H1 (cell line): ENCODE results near the gene XRCC6. TPM values are rescaled to one million over a fixed set of nuclear protein-coding genes. Genes with fewer than 3 reads are reported as not detected.

Experiments
- CTCF ChIA-PET: fragments of 300-600 bp; sonication (Branson Sonifier 250); formaldehyde crosslinking; loops from one replicate; lab custom pipeline; 2021; ENCODE audit not compliant: partially characterized antibody; lab: Charles Lee
- POLR2A ChIA-PET: fragments of 300-600 bp; sonication (Branson Sonifier 250); formaldehyde crosslinking; loops from one replicate; lab custom pipeline; 2021; ENCODE audit warnings: inconsistent platforms; ENCODE audit not compliant: partially characterized antibody; lab: Charles Lee
- DNase-seq, 2 experiments: peaks; one replicate each; pipeline versions ENCODE4 v3.0.0 to v3.0.0-alpha.2; 2010 to 2022; ENCODE audit warnings: low spot score in 2 of 2, low read depth in 1 of 2, mixed read lengths in 1 of 2
- FAIRE-seq: peaks from 2 replicates; lab custom pipeline; 2011; peaks lifted over from hg19 to GRCh38; lab: Jason Lieb, UNC
- H2AFZ ChIP-seq: 2 replicates; pipeline ENCODE4 v1.8.1; 2012; ENCODE audit warnings: low read length, inconsistent platforms
- H2AK5ac ChIP-seq: 2 replicates; pipeline ENCODE4 v1.6.1; 2013; ENCODE audit warnings: low read depth, low read length
- H2BK120ac ChIP-seq: replicated peaks from 2 replicates; pipeline ENCODE3; 2013; ENCODE audit warnings: low read depth, low read length, inconsistent platforms
- H2BK12ac ChIP-seq: 2 replicates; pipeline ENCODE4 v1.6.1; 2013; ENCODE audit warnings: low read depth, low read length
- H2BK15ac ChIP-seq: 2 replicates; pipeline ENCODE4 v1.6.1; 2013; ENCODE audit warnings: low read length
- H2BK20ac ChIP-seq: 2 replicates; pipeline ENCODE4 v1.6.1; 2013; ENCODE audit warnings: low read length
- H2BK5ac ChIP-seq: 2 replicates; pipeline ENCODE4 v1.6.1; 2013; ENCODE audit warnings: low read depth, low read length
- H3K14ac ChIP-seq: 2 replicates; pipeline ENCODE4 v1.6.1; 2013; ENCODE audit warnings: inconsistent platforms; ENCODE audit not compliant: insufficient read length
- H3K18ac ChIP-seq: 2 replicates; pipeline ENCODE4 v1.6.1; 2013; ENCODE audit warnings: low read length; ENCODE audit errors: extremely low read depth
- H3K23ac ChIP-seq: 2 replicates; pipeline ENCODE4 v1.6.1; 2013; ENCODE audit warnings: inconsistent platforms; ENCODE audit not compliant: insufficient read length
- H3K23me2 ChIP-seq: 2 replicates; pipeline ENCODE4 v1.6.1; 2013; ENCODE audit warnings: low read depth, low read length
- H3K27ac ChIP-seq: 2 replicates; pipeline ENCODE4 v1.6.1; 2011; ENCODE audit warnings: low read depth, low read length, inconsistent platforms
- H3K27me3 ChIP-seq, 4 experiments: replicated peaks in 1 of 4; 1 replicate in 1 of 4; 2 replicates in 3 of 4; pipeline versions ENCODE4 v1.6.1 to v1.8.1; 2011 to 2013; ENCODE audit warnings: low read length in 3 of 4, mild to moderate bottlenecking in 3 of 4, inconsistent platforms in 2 of 4, mixed read lengths in 2 of 4, moderate library complexity in 1 of 4; ENCODE audit not compliant: control insufficient read depth in 3 of 4, insufficient read depth in 3 of 4; ENCODE audit errors: extremely low read depth in 1 of 4
- H3K36me3 ChIP-seq, 4 experiments: 2 replicates each; pipeline versions ENCODE4 v1.6.1 to v1.8.1; 2011 to 2013; ENCODE audit warnings: mild to moderate bottlenecking in 4 of 4, low read length in 3 of 4, moderate library complexity in 2 of 4, control low read depth in 1 of 4, inconsistent platforms in 1 of 4; ENCODE audit not compliant: insufficient read depth in 4 of 4, control insufficient read depth in 2 of 4
- H3K4ac ChIP-seq: replicated peaks from 2 replicates; pipeline ENCODE3; 2013; ENCODE audit warnings: low read length, low read depth, mixed read lengths, inconsistent platforms; ENCODE audit not compliant: insufficient read length
- H3K4me1 ChIP-seq, 4 experiments: replicated peaks in 1 of 4; 1 replicate in 1 of 4; 2 replicates in 3 of 4; pipeline versions ENCODE4 v1.6.1 to v1.8.1; 2011 to 2013; ENCODE audit warnings: low read length in 3 of 4, inconsistent platforms in 2 of 4, mixed read lengths in 1 of 4; ENCODE audit not compliant: insufficient read depth in 4 of 4, control insufficient read depth in 3 of 4
- H3K4me2 ChIP-seq, 2 experiments: 2 replicates each; pipeline versions ENCODE4 v1.6.1 to v1.8.1; 2011 to 2013; ENCODE audit warnings: low read depth in 2 of 2, low read length in 2 of 2, control low read depth in 1 of 2, inconsistent platforms in 1 of 2, mild to moderate bottlenecking in 1 of 2; ENCODE audit not compliant: insufficient read depth in 1 of 2
- H3K4me3 ChIP-seq, 4 experiments: fragments of 200-600, 300-600 bp in 1 of 4; sonication (generic), shearing (Covaris generic), sonication (Bioruptor Twin) in 1 of 4; 2 replicates each; pipeline versions ENCODE4 v1.5.1 to v1.8.1; 2011 to 2016; ENCODE audit warnings: low read length in 4 of 4, low read depth in 3 of 4, control low read depth in 2 of 4, inconsistent platforms in 2 of 4, mild to moderate bottlenecking in 2 of 4, mixed read lengths in 1 of 4, moderate library complexity in 1 of 4; ENCODE audit not compliant: insufficient read depth in 2 of 4; ENCODE audit errors: extremely low read depth in 1 of 4
- H3K56ac ChIP-seq: replicated peaks from 2 replicates; pipeline ENCODE3; 2013; ENCODE audit warnings: low read depth, mild to moderate bottlenecking, mixed read lengths, low read length, inconsistent platforms; ENCODE audit not compliant: insufficient read length
- H3K79me1 ChIP-seq: 2 replicates; pipeline ENCODE4 v1.6.1; 2013; ENCODE audit warnings: low read depth, low read length, control low read depth
- H3K79me2 ChIP-seq, 2 experiments: 2 replicates each; pipeline versions ENCODE4 v1.6.1 to v1.8.1; 2012 to 2013; ENCODE audit warnings: low read length in 2 of 2, mild to moderate bottlenecking in 2 of 2, inconsistent platforms in 1 of 2; ENCODE audit not compliant: insufficient read depth in 2 of 2, control insufficient read depth in 1 of 2
- H3K9ac ChIP-seq, 4 experiments: replicated peaks in 1 of 4; 1 replicate in 1 of 4; 2 replicates in 3 of 4; pipeline versions ENCODE4 v1.6.1 to v1.8.1; 2011 to 2013; ENCODE audit warnings: low read depth in 3 of 4, low read length in 3 of 4, control low read depth in 2 of 4, mild to moderate bottlenecking in 2 of 4, moderate library complexity in 2 of 4, inconsistent platforms in 1 of 4; ENCODE audit errors: extremely low read depth in 1 of 4
- H3K9me3 ChIP-seq, 2 experiments: 2 replicates each; pipeline versions ENCODE4 v1.6.1 to v1.8.1; 2012 to 2013; ENCODE audit warnings: mild to moderate bottlenecking in 2 of 2, moderate library complexity in 2 of 2, control low read depth in 1 of 2, inconsistent platforms in 1 of 2, low read depth in 1 of 2, low read length in 1 of 2, mixed read lengths in 1 of 2; ENCODE audit not compliant: insufficient read depth in 2 of 2
- H4K20me1 ChIP-seq, 2 experiments: replicated peaks in 1 of 2; 2 replicates each; pipeline versions ENCODE3 to v1.8.1; 2011 to 2013; ENCODE audit warnings: inconsistent platforms in 2 of 2, low read length in 2 of 2, mild to moderate bottlenecking in 1 of 2; ENCODE audit not compliant: insufficient read depth in 2 of 2, control insufficient read depth in 1 of 2
- H4K5ac ChIP-seq: 2 replicates; pipeline ENCODE4 v1.6.1; 2013; ENCODE audit warnings: low read length, low read depth, mixed read lengths, inconsistent platforms; ENCODE audit not compliant: insufficient read length
- H4K8ac ChIP-seq: 2 replicates; pipeline ENCODE4 v1.8.0; 2013; ENCODE audit warnings: mild to moderate bottlenecking, moderate library complexity, low read length, inconsistent platforms; ENCODE audit not compliant: insufficient read depth; ENCODE audit errors: extremely low read depth
- H4K91ac ChIP-seq: replicated peaks from 2 replicates; pipeline ENCODE3; 2013; ENCODE audit warnings: low read length, mixed read lengths, inconsistent platforms; ENCODE audit not compliant: insufficient read length
- CBX8 ChIP-seq: fragments of 300-800, 300-1000 bp; sonication (generic); IDR thresholded peaks from 2 replicates; pipeline ENCODE4 v1.7.1; 2016; ENCODE audit warnings: low read depth, low read length, borderline replicate concordance
- GTF2F1 ChIP-seq: IDR thresholded peaks from 2 replicates; pipeline ENCODE4 v1.6.1; 2012; ENCODE audit warnings: low read depth, low read length, improper control_type of control experiment, borderline replicate concordance
- POLR2A ChIP-seq, 2 experiments: IDR thresholded peaks; 1 replicate in 1 of 2; 2 replicates in 1 of 2; pipeline ENCODE4 v1.6.1; 2011; ENCODE audit warnings: low read depth in 2 of 2, low read length in 2 of 2, mild to moderate bottlenecking in 2 of 2; ENCODE audit errors: control extremely low read depth in 1 of 2
- RFX5 ChIP-seq: IDR thresholded peaks from 2 replicates; pipeline ENCODE4 v1.6.1; 2011; ENCODE audit warnings: low read depth, low read length, improper control_type of control experiment, borderline replicate concordance
- SIX5 ChIP-seq: IDR thresholded peaks from 2 replicates; pipeline ENCODE4 v1.6.1; 2011; ENCODE audit warnings: mild to moderate bottlenecking, low read depth, low read length
- WGBS, 2 experiments: shearing (Covaris generic) in 1 of 2; methylation state at CpG; one replicate each; pipeline versions ENCODE4 v1.1.6 to v1.1.7; 2013 to 2015; ENCODE audit warnings: low lambda C conversion rate in 2 of 2, mixed read lengths in 2 of 2, inconsistent platforms in 1 of 2, low coverage in 1 of 2, missing lambda C conversion rate in 1 of 2; ENCODE audit not compliant: insufficient replicate concordance in 2 of 2, insufficient coverage in 1 of 2, insufficient read length in 1 of 2; ENCODE audit errors: extremely low coverage in 1 of 2, missing lambda C conversion rate in 1 of 2; 5-methylcytosine and 5-hydroxymethylcytosine counted together
- polyA plus RNA-seq, 7 experiments: library from polyadenylated mRNA; depleted of rRNA in 3 of 7; stranded (reverse) in 5 of 7; unstranded in 2 of 7; fragments of >200 nt in 5 of 7; fragments of 200-250 nt in 2 of 7; gene quantifications; 1 replicate in 5 of 7; 2 replicates in 1 of 7; 4 replicates in 1 of 7; pipeline versions ENCODE4 v1.2.1 to v1.2.3, GENCODE V29; 2011 to 2013; ENCODE audit warnings: missing spikeins in 2 of 7, mixed read lengths in 2 of 7
- total RNA-seq: library from RNA; stranded (reverse); fragmentation: NEBNext Ultra II Directional; extraction: Animal tissue kit (Norgen Biotek cat#: 25700); gene quantifications from 2 replicates; pipeline ENCODE4 v1.2.1, GENCODE V29; 2021
- TF ChIP-seq, protein P1 (sequence below): IDR thresholded peaks from 2 replicates; pipeline ENCODE4 v1.6.1; 2012; ENCODE audit warnings: low read length, inconsistent platforms

XRCC6 gene
- total and polyA plus RNA-seq, 2 of the 8 experiments (the other 6 are each of a cell fraction or from before 2014, with no cell fraction given), result 150 to 490 TPM

DNA sequence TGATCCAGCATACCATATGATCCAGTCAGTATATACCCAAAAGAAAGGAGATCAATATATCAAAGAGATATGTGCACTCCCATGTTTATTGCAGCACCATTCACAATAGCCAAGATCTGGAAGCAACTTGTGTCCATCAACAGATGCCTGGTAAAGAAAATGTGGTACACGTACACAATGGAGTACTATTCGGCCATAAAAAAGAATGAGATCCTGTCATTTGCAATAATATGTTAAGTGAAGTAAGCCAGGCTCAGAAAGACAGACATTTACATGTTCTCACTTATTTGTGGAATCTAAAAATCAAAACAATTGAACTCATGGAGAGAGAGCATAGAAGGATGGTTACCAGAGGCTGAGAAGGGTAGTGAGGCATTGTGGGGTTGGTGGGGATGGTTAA is 40.6 kb downstream of the XRCC6 start:
- FAIRE-seq (no peak), DNase-seq (no peak)
- Histone ChIP-seq H2BK20ac (no peak overlapping the region), H3K36me3 (peaks cover 39 to 84% (median 56%) of the 10 kb centered on the region in 4 experiments), H4K8ac (no peak overlapping the region), H2AFZ (no peak overlapping the region), H3K23ac (no peak overlapping the region), H3K79me2 (no peaks in the 10 kb centered on the region), H4K5ac (no peak overlapping the region), H3K4me1 (no peaks in the 10 kb centered on the region), H3K9me3 (no peaks in the 10 kb centered on the region), H2BK15ac (no peak overlapping the region), H3K14ac (no peak overlapping the region), H3K4me2 (no peak overlapping the region), H2BK5ac (no peak overlapping the region), H3K56ac (no peak overlapping the region), H3K27me3 (no peaks in the 10 kb centered on the region), H3K18ac (no peak overlapping the region), H3K9ac (no peak overlapping the region), H3K4ac (no peak overlapping the region), H2AK5ac (no peak overlapping the region), H4K91ac (no peak overlapping the region), H4K20me1 (peaks cover 2 to 3% of the 10 kb centered on the region in 2 experiments), H3K4me3 (no peak overlapping the region), H3K79me1 (no peaks in the 10 kb centered on the region; the same call in 1 of the 2 replicates), H3K23me2 (no peaks in the 10 kb centered on the region), H2BK120ac (no peak overlapping the region), H2BK12ac (no peak overlapping the region), H3K27ac (no peak overlapping the region)
- WGBS, 2 experiments, result 84% methylated on average over 2 of the region's 2 CpGs; no CpG with 5 or more reads in 1 of the 2 experiments
- POLR2A ChIA-PET, result interaction anchor here (0.6 to 16.5 kb wide), 3 partner anchors 20 to 396 kb away, joined by 3 to 129 read pairs (median 4); no protein-coding TSS in a partner anchor
- CTCF ChIA-PET, result no interaction called here
- no peak for TF ChIP-seq GTF2F1
- TF ChIP-seq POLR2A (IDR thresholded peaks at IDR 0.05; ENCODE audit: control extremely low read depth in 1 of 2, low read depth in 2 of 2, low read length in 2 of 2), result no peak
- no peak for TF ChIP-seq SIX5
- TF ChIP-seq, protein P1, sequence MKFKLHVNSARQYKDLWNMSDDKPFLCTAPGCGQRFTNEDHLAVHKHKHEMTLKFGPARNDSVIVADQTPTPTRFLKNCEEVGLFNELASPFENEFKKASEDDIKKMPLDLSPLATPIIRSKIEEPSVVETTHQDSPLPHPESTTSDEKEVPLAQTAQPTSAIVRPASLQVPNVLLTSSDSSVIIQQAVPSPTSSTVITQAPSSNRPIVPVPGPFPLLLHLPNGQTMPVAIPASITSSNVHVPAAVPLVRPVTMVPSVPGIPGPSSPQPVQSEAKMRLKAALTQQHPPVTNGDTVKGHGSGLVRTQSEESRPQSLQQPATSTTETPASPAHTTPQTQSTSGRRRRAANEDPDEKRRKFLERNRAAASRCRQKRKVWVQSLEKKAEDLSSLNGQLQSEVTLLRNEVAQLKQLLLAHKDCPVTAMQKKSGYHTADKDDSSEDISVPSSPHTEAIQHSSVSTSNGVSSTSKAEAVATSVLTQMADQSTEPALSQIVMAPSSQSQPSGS, result no peak
- no peak for TF ChIP-seq RFX5
- no peak for TF ChIP-seq CBX8
